ENCODE data around the gene NSUN7. TPM values are rescaled to one million over a fixed set of nuclear protein-coding genes. Genes with fewer than 3 reads are reported as not detected.

Gene NSUN7
- polyA plus RNA-seq, 1 donor from 2014 or later: 0.51 TPM

- Histone ChIP-seq H3K9me3 (ENCODE audit: low read length) (no peaks in the 10 kb centered on the region), H3K36me3 (ENCODE audit: insufficient read depth, low read length) (no peaks in the 10 kb centered on the region), H4K20me1 (ENCODE audit: insufficient read depth) (no peaks in the 10 kb centered on the region), H3F3A (ENCODE audit: insufficient read depth, low read length, poor library complexity, severe bottlenecking) (no peaks in the 10 kb centered on the region), H3K27ac (ENCODE audit: low read length) (no peak overlapping the region), H3K27me3 (ENCODE audit: insufficient read depth, low read depth, low read length) (no peaks in the 10 kb centered on the region), H3K79me2 (replicated peaks; ENCODE audit: insufficient read depth, low read length) (no peaks in the 10 kb centered on the region), H3K9me2 (ENCODE audit: insufficient read depth, low read length) (no peaks in the 10 kb centered on the region), H3K4me2 (ENCODE audit: low read length) (no peak overlapping the region), H3K9ac (ENCODE audit: low read length) (no peak overlapping the region), H2AFZ (ENCODE audit: low read depth, low read length) (no peak overlapping the region), H3K4me3 (ENCODE audit: low read length) (no peak overlapping the region)
- TF ChIP-seq POLR2AphosphoS5 (IDR thresholded peaks at IDR 0.05) (no peak), EP300 (conservative IDR thresholded peaks at IDR 0.05; ENCODE audit: poor library complexity, severe bottlenecking) (no peak), CTCF (IDR thresholded peaks at IDR 0.05; ENCODE audit: poor library complexity, severe bottlenecking) (no peak), RAD21 (conservative IDR thresholded peaks at IDR 0.05) (no peak), EZH2 (IDR thresholded peaks at IDR 0.05; ENCODE audit: borderline replicate concordance, insufficient read depth, low read length, poor library complexity, severe bottlenecking) (no peak), REST (IDR thresholded peaks at IDR 0.05; ENCODE audit: borderline replicate concordance) (no peak), TAF1 (IDR thresholded peaks at IDR 0.05; ENCODE audit: low read depth) (no peak), SMC3 (conservative IDR thresholded peaks at IDR 0.05; ENCODE audit: poor library complexity) (no peak), MXI1 (conservative IDR thresholded peaks at IDR 0.05; ENCODE audit: poor library complexity, severe bottlenecking) (no peak)
These were observed 47.0 kb upstream of the NSUN7 start for GRCh38 chr4:40702800-40703151.

- Histone ChIP-seq H4K20me1 (ENCODE audit: insufficient read depth) (no peaks in the 10 kb centered on the region), H3K9me3 (ENCODE audit: low read length) (no peaks in the 10 kb centered on the region), H3K4me3 (ENCODE audit: low read length) (no peak overlapping the region), H3K27me3 (ENCODE audit: insufficient read depth, low read depth, low read length) (no peaks in the 10 kb centered on the region), H3K4me2 (ENCODE audit: low read length) (no peak overlapping the region), H3K9ac (ENCODE audit: low read length) (no peak overlapping the region), H2AFZ (ENCODE audit: low read depth, low read length) (no peak overlapping the region), H3K27ac (ENCODE audit: low read length) (no peak overlapping the region), H3K36me3 (ENCODE audit: insufficient read depth, low read length) (no peaks in the 10 kb centered on the region), H3F3A (ENCODE audit: insufficient read depth, low read length, poor library complexity, severe bottlenecking) (no peaks in the 10 kb centered on the region), H3K79me2 (replicated peaks; ENCODE audit: insufficient read depth, low read length) (no peaks in the 10 kb centered on the region), H3K9me2 (ENCODE audit: insufficient read depth, low read length) (no peaks in the 10 kb centered on the region)
- TF ChIP-seq SMC3 (conservative IDR thresholded peaks at IDR 0.05; ENCODE audit: poor library complexity) (no peak), MXI1 (conservative IDR thresholded peaks at IDR 0.05; ENCODE audit: poor library complexity, severe bottlenecking) (no peak)
These were observed 45.7 kb upstream of the NSUN7 start for GRCh38 chr4:40704073-40704472.

Measured in neural cell (in vitro differentiated cells).